Caki2 (cell line): ENCODE data around the gene DCXR. TPM values are rescaled to one million over a fixed set of nuclear protein-coding genes. Genes with fewer than 3 reads are reported as not detected.

Experiments
- DNase-seq: peaks from one replicate; pipeline ENCODE4 v3.0.0-alpha.2; 2015; ENCODE audit warnings: low read depth
- in situ Hi-C: cut with HindIII; loops from 2 replicates; pipeline ENCODE4 v1.10.0; 2016; ENCODE audit warnings: low sequenced_read_pairs, low pct_unique_long_range_greater_than_20kb, mixed read lengths
- total RNA-seq: library from RNA; depleted of rRNA; stranded (reverse); fragments of >200 nt; shearing (Covaris generic); gene quantifications from 2 replicates; pipeline ENCODE4 v1.2.3, GENCODE V29; 2014; ENCODE audit warnings: low replicate concordance

The DCXR gene
- total RNA-seq, 1 experiment from 2014 or later: 98.4 TPM

DNA sequence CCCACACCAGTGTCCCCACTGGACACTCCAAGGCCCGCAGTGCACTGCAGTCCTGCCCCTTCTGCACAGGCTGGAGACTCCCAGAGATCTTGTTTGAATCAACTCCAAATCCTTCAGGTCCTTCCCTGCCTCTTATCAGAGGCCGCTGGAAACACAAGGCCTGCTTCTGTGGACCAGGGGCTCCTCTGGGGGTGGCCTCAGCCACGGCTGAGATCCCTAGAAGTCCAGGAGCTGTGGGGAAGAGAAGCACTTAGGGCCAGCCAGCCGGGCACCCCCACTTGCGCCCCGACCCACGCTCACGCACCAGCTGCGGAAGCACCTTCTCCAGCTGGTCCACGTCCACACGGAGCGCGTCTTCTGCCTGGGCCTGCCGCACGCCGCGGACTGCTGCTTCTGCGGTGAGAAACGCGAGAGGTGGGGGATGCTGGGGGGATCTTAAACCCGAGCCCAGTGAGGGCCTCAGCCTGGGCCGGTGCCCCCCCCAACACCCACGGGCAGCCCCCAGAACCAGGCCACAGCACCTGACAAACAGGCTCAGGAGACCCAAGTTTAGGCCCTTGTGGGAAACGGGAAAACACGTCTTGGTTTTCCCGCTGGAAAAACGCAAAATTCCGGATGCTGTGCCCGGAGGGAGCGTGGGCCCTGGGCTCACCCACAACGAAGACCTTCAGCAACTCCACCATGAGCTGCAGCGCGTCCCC lies 18.4 kb downstream of the DCXR start:
- no peak for DNase-seq
- in situ Hi-C loops: no loop called here

DNA sequence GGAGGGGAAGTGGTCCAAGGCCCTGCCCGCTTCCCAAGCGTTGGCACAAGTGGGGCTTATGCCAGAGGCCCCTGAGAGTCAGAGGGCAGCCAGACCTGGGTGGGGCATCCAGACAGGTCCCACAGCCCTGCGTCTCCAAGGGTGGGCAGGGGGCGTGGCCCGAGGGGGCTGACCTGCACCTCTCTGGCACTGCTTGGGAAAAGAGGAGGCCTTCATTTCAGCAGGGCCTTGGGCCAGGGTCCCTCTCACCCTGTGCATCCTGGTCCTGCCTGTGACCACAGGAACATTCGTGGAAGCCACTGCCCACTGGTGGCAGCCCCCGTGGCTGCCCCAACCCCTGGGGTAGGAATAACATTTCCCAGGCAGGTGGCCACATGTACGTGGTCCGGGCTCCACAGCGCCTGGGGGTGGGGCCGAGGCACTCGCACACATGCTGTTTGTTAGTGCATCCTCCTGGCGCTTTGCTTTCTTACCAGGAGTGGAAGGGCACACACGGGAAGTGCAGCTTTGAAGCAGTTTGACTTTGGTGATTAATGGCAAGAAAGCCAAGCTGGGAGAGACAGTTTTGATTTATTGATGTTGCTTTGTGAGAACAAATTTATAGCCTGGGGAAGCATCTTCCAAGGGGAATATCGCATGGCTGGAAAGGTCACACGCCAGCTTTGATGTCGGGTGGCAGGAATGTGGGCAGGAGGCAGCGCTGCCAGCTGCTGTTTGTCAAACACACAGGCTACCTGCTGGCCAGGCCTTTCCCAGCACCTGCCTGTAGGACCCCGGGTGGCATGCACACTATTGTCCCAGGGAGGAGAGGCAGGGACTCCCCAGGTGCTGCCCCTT lies 19.1 kb downstream of the DCXR start:
- no peak for DNase-seq

DNA sequence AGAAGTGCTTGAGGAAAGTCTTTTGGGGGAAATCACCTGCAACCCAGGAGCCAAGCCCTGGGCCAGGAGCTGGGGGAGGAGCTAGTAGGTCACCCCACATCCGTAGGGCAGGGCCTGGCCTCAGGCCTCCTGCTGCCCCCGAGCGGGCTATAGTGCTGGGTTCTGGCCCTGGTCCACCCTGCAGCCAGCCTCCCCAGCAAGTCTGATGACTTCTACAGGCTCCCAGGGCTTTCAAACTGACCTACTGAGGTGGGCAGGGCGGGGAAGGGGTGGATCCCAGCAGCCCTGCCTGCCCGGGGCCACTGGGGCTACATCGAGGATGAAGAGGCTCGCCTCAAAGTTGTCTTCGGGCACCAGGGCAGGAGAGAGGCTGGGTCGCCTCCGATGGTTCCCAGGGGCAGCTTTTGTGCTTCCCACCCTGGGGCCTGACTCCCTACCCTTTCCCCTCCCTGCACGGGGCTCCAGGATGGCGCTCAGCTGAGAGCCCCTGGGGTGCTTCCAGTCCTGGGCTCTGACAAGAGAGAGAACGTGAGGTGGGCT lies 19.8 kb downstream of the DCXR start:
- in situ Hi-C loops: no loop called here
- no peak for DNase-seq

More for the DNA sequence above, 19.1 kb downstream of the DCXR start:
- in situ Hi-C loops: no loop called here

DNA sequence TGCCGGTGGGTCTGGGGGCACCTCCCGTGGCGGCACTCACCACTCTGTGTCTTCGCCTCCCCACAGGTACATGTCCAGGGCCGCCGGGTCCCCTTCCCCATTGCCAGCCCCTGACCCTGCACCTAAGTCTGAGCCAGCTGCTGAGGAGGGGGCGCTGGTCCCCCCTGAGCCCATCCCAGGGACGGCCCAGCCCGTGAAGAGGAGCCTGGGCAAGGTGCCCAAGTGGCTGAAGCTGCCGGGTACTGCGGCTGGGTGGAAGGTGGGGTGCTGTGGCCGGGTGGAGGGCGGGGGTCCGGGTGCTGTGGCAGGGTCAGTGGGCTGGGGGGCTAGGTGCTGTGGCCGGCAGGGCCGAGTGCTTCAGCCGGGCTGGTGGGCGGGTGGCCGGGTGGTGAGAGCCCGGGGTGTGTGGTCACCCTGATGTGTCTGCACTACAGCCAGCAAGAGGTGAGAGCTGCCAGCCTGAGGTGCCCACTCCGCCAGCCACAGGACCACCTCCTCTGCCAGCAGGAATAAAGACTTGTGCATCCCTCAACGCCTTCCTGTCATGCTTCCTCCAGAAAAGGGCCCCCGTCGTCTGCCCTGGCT lies 20.5 kb downstream of the DCXR start:
- DNase-seq: no peak
- in situ Hi-C loops: no loop called here

DNA sequence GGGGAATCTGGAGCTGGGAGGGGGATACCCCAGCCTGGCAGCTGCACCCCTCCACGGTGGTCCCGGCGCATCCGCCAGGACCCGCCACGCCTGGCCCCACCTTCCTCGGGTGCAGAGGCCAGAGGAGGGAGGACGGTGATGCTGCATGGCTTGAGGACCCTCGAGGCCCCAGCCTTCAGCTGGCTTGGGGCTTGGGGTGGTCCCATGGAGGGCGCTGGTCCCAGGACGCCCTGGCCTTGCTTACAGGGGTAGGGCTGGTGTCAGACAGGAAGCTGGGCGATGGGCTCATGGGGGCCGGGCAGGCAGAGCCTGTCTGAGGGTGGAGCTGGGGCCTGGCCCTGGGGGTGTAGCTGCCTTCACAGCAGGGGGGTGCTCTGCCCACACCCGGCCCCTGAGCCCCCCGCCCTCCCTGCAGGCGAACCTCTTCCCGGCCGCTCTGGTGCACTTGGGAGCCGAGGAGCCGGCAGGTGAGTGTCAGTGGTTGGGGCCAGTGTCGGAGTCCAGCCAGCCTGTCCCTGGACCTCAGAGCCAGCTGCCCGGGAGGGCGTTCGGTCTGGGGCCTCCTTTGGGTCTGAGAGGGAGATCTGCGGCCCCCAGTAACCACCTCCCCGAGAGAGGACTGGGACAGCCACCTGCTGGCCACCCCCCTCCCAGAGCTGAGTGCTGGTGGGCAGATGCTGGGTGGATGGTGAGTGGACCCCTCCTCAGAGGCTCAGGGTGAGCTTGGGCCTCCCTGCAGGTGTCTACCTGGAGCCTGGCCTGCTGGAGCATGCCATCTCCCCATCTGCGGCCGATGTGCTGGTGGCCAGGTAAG lies 21.2 kb downstream of the DCXR start:
- in situ Hi-C loops: no loop called here
- no peak for DNase-seq

DNA sequence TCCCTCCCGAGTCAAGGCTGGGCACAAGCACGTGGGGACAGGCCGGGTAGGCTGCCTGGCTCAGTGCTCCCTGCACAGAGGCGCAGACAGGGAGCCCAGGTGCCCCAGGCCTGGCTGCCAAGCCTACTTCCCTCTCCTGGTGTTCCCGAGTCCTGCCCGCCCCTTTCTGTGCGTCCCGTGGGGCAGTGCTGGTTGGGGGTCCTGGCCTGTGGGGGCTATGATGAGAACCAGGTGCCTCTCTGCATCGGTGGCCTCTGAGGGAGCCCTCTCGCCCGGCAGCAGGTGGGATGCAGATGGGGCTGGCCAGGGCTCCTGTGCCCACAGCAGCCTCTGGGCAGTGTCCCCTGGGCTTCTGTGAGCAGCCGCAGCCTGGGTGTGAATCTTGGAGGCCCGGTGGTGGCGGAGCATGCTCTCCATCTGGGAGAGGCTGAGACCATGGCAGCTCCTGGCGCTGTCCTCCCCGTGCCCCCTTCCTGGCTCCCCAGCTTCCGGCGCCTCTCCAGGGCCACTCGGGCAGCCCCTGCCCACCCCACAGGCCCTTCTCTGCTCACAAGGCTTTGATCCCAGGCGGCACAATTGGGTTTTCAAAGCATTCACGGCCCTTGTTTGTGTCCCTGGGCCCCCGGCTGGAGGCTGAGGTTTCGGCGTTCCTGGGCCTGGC lies 22.1 kb downstream of the DCXR start:
- no peak for DNase-seq
- in situ Hi-C loops: no loop called here

DNA sequence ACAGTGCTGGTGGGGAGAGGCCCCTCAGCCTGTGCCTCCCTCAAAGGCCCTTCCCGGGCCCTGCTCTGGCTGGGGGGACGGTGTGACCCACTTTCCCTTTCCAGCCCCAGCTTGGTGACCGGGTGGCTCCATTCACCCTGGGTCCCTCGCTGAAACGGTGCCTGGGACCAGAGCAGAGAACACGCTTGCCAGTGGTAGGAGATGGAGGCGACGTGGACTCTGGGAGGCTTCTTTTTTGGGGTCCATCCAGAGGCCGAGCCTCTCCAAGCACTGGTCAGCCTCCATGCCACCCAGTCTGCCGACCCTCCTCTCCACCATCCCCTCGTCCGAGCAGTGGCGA lies 22.6 kb downstream of the DCXR start:
- in situ Hi-C loops: no loop called here
- DNase-seq: no peak

DNA sequence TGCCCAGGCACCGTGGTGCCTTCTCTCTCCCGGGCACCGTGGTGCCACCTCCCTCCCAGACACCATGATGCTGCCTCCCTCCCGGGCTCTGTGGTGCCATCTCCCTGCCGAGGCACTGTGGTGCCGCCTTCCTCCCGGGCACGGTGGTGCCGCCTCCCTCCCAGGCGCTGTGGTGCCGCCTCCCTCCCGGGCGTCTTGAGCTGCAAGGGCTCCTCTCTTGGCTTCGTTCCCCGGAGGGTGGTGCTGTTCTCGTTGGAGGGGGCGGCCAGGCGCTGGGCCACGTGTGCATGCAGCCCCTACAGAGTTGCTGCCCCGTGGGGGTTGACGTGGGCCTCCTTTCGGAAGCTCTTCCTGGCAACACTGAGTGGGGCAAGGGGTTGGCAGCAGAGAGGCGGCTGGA lies 23.1 kb downstream of the DCXR start:
- in situ Hi-C loops: no loop called here
- DNase-seq: no peak

DNA sequence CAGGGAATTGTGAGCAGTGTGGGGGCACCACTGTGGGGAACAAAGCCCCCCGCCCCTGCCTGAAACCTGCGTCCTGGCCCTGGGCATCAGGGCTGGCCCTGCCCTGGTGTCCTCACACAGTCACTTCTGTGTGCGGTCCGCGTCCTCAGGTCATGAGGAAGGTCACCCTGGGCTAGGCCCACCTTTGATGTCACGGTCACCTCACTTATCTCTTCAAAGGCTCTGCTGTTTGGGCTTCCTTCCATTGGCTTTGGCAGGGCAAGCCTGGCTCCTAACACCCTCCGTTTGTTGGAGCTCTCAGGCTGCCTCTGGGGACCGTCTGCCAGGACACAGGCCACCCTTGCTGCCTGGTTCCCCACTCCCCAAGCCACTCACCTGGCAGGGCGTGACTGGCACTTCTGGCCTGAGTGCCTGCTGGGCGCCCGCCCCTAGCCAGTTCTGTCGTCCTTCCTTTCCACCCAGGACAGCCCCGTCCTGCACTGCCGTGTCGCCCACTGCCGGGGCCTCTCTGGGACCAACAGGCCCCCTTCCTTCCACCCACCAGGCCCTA lies 23.6 kb downstream of the DCXR start:
- in situ Hi-C loops: no loop called here
- no peak for DNase-seq

DNA sequence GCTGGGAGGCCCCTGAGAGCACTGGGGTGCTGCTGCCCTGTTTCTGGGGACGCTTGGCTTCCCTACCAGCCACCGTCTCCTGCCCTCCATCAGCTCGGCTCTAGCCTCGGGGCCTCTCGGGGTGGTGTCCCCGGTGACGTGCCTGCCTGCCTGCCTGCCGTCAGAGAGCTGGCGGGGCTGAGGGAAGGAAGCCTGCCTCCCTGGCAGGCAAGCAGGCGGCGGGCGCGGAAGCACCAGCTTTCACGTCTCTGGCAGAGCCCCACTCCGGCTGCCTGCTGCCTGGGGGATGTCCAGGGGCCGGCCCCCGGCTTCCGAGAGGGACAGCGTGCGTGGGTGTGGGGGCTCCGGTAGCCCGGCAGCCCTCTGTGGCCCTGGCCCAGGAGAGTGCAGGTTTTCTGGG lies 24.2 kb downstream of the DCXR start:
- in situ Hi-C loops: no loop called here
- no peak for DNase-seq

DNA sequence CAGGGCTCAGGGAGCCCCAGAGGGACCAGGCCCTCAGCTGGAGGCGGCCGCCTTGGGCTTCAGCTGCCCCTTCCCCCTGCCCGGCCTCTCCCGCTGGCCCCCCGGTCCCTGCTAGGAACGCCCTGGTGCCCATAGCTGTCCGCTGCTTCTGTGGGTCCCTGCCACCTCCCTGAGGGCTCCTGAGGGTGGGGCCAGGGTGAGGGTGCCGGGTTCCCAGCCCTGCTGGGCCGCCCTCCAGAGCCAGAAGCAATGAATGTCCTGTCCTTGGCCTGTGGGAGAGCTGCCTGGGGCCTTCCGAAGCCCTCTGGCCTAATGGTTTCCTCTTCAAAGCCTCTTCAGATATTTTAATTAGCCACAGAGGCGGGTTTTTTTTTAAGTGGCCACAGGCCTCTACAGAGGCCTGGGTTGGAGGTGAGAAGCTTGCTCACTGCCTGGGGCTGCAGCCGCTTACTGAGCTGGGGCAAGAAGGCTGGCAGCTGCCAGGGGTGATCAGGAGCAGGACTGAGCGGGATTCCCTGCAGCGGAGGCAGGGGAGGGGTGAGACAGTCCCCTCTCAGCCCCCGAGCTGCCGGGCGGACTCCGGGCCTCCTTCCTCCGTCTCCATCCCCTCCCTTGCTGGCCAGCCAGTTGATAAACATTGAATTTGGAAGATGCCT lies 24.7 kb downstream of the DCXR start:
- no peak for DNase-seq
- in situ Hi-C loops: no loop called here

DNA sequence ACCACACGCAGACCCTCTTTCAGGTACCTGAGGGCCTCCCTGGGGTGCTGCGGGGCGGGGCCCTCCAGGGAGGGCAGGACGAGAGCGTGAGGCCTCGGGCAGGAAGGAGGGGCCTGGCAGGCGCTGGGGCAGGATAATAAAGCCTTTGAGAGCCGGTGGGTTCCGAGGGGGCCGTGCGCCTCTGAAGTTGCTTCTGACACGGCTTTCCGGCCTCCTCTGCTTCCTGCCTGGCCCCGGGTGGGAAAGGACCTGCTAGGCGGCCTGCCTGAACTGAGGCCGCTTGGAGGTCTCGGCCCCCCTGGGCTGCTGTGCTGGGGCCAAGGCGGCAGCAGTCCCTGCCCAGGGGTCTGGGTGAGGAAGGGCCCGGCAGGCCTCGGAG lies 25.2 kb downstream of the DCXR start:
- DNase-seq: no peak
- in situ Hi-C loops: no loop called here

DNA sequence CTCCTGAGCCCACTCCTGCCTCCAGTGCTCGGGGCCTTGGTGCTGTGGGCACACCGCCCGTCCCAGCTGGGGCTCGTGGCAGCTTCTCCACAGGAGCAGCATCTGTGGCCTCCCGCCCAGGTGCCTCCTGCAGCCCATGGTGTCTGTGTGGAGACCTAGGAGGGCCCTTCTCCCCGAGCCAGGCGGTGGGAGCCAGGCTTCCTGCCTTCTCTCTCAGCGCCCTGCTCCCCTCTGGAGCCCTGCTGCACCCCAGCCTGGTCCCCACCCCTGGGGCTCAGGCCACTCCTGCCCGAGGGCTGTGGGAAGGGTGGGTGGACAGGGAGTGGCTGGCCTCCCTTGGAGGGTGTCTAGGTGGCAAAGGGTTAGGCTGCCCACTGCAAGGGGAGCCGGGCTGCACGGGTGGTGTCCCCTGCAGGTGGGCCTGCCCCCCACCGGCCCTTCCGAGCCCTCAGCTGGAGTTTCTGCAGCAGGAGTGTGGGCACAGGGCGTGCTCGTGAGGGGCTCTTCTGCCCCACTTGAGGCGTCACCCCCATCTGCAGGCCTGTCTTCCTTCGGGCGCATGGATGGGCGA lies 25.8 kb downstream of the DCXR start:
- in situ Hi-C loops: no loop called here
- no peak for DNase-seq

DNA sequence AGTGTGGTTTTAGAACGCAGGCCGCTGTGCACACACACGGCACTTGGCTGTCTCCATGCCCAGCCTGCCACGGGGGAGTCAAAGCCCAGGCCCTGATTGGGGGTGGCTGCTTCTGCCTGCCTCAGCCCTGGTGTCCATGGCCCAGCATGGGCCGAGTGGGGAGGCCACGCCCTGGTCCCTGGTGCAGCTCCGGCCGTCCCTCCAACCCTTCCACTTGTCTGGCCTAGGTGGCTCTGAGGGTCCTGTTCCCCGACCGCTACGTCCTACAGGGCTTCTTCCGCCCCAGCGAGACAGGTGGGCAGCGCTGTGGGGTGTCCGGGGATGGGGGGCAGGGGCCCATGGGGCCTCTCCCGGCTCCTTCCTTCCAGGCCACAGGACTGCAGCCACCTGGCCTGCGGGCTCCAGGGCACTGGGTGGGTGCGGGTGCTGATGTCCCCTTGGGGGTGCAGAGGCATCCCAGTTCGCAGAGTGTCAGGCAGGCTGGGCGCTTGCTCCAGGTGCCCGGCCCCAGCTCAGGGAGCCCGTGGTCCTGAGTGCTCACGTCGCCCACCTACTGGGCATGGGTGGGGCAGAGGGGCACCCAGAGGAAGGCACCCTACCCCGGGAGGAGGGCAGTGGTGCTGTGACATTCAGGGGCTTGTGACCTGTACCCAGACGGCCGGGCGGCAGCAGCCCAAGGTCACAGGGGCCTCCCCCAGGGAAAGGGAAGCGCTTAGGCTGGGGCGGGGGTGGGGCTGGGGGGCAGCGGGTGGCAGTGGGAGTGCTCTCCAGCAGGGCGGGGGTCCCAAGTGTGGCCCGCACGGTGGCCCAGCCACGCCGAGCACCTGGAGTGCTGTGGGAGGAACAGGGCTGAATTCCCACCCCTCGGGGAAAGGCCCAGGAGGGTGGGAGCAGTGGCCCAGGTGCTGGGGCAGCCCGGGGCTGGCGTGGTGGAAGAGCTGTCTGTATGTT lies 26.6 kb downstream of the DCXR start:
- in situ Hi-C loops: no loop called here
- DNase-seq: no peak

DNA sequence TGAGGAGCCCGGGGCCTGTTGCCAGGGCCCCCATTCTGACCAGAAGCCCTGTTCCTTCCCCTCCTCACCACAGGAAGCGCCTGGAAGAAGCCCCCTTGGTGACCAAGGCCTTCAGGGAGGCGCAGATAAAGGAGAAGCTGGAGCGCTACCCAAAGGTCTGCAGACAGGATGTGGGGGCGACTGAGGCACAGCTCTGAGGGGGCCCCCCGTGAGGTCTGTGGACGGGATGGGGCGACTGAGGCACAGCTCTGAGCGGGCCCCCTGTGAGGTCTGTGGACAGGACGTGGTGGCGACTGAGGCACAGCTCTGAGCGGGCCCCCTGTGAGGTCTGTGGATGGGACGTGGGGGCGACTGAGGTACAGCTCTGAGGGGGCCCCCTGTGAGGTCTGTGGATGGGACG lies 28.1 kb downstream of the DCXR start:
- in situ Hi-C loops: no loop called here
- no peak for DNase-seq

DNA sequence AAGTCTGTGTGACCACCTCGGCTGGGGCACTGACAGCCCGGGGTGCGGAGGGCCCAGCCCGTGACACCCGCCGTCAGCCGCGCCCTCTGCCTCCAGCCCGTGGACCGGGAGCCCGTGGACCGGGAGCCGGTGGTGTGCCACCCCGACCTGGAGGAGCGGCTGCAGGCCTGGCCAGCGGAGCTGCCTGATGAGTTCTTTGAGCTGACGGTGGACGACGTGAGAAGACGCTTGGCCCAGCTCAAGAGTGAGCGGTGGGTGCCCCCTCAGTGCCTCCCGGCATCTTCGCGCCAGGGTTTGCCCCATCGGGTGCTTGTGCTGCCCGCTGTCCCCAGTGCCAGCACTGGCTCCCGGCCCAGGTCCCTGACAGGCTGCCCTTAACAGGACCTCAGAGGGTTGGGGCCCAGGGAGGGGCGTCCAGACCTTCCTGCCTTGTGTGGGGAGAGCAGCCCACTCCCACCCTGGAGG lies 28.5 kb downstream of the DCXR start:
- DNase-seq: no peak
- in situ Hi-C loops: no loop called here
